T-helper 2 cell treated with Interferon-gamma antibody and Interleukin-4, amounts not matched to agents 100 ng/mL and 5 ng/mL, for 36 hours (primary cell): Measurements from ENCODE around the gene HNF4A. TPM values are rescaled to one million over a fixed set of nuclear protein-coding genes. Genes with fewer than 3 reads are reported as not detected.

Experiments used
- intact Hi-C: fragments of 100-400 bp; cut with micrococcal nuclease; formaldehyde crosslinking; loops from one replicate; pipeline ENCODE4 v1.15.1; 2023
- total RNA-seq: library from RNA; stranded (reverse); gene quantifications from 2 replicates; pipeline ENCODE4 v1.2.3, GENCODE V29; 2022

HNF4A gene
- total RNA-seq, 1 donor from 2014 or later = not detected

- intact Hi-C loops = no loop called here
Measured at GRCh38 chr20:44405257-44405656, 49.8 kb downstream of the HNF4A start.

- intact Hi-C loops = no loop called here
Measured at GRCh38 chr20:44405785-44406571, 50.5 kb downstream of the HNF4A start.

GRCh38 chr20:44406572-44407137, 51.2 kb downstream of the HNF4A start:
- intact Hi-C loops = no loop called here

GRCh38 chr20:44407402-44408184, 52.1 kb downstream of the HNF4A start:
- intact Hi-C loops = no loop called here

- intact Hi-C loops = no loop called here
Measured at GRCh38 chr20:44409132-44409600, 53.7 kb downstream of the HNF4A start.

- intact Hi-C loops = no loop called here
Measured at GRCh38 chr20:44410583-44411019, 55.1 kb downstream of the HNF4A start.

- intact Hi-C loops = no loop called here
Measured at GRCh38 chr20:44411020-44411756, 55.7 kb downstream of the HNF4A start.

- intact Hi-C loops = no loop called here
Measured at GRCh38 chr20:44411757-44412401, 56.4 kb downstream of the HNF4A start.

- intact Hi-C loops = no loop called here
Measured at GRCh38 chr20:44412402-44413144, 57.1 kb downstream of the HNF4A start.

GRCh38 chr20:44413575-44414345, 58.3 kb downstream of the HNF4A start:
- intact Hi-C loops = no loop called here

GRCh38 chr20:44414346-44414714, 58.8 kb downstream of the HNF4A start:
- intact Hi-C loops = no loop called here

GRCh38 chr20:44414808-44415207, 59.3 kb downstream of the HNF4A start:
- intact Hi-C loops = no loop called here

GRCh38 chr20:44415833-44416715, 60.6 kb downstream of the HNF4A start:
- intact Hi-C loops = no loop called here

- intact Hi-C loops = no loop called here
Measured at GRCh38 chr20:44418069-44418905, 62.8 kb downstream of the HNF4A start.

- intact Hi-C loops = no loop called here
Measured at GRCh38 chr20:44419131-44419844, 63.8 kb downstream of the HNF4A start.

GRCh38 chr20:44420497-44420896, 65.0 kb downstream of the HNF4A start:
- intact Hi-C loops = no loop called here

GRCh38 chr20:44422083-44422482, 66.6 kb downstream of the HNF4A start:
- intact Hi-C loops = no loop called here
